GM23338 (cell line): ENCODE results near the gene EYS. TPM values are rescaled to one million over a fixed set of nuclear protein-coding genes. Genes with fewer than 3 reads are reported as not detected.

ENCODE experiments used
- ATAC-seq: fragments of 200-7000 bp; cut with Tn5 transposase; 3 replicates; pipeline ENCODE4 v1.9.1; 2020
- DNase-seq: peaks from one replicate; pipeline ENCODE4 v3.0.0-alpha.2; 2015; ENCODE audit warnings: low spot score
- H2AFZ ChIP-seq: fragments of 200-600 bp; sonication (generic); 2 replicates; pipeline ENCODE4 v1.8.0; 2016; ENCODE audit warnings: antibody characterized with exemption, mild to moderate bottlenecking, moderate library complexity
- H3F3A ChIP-seq: fragments of 200-600 bp; sonication (generic); replicated peaks from 2 replicates; pipeline ENCODE4 v1.8.0; 2017; ENCODE audit warnings: antibody characterized with exemption, mixed run types, low read depth
- H3K27ac ChIP-seq: fragments of 200-600 bp; sonication (generic); 2 replicates; pipeline ENCODE4 v1.6.1; 2016; ENCODE audit warnings: low read depth
- H3K27me3 ChIP-seq: fragments of 200-600 bp; sonication (generic); 2 replicates; pipeline ENCODE4 v1.8.0; 2016; ENCODE audit warnings: mild to moderate bottlenecking, mixed run types, moderate library complexity; ENCODE audit not compliant: insufficient read depth
- H3K36me3 ChIP-seq: fragments of 200-600 bp; sonication (generic); 2 replicates; pipeline ENCODE4 v1.8.0; 2016; ENCODE audit warnings: mild to moderate bottlenecking; ENCODE audit not compliant: insufficient read depth
- H3K4me1 ChIP-seq: fragments of 200-600 bp; sonication (generic); 2 replicates; pipeline ENCODE4 v1.8.0; 2016; ENCODE audit warnings: mild to moderate bottlenecking, moderate library complexity; ENCODE audit not compliant: insufficient read depth
- H3K4me2 ChIP-seq: fragments of 200-600 bp; sonication (generic); 2 replicates; pipeline ENCODE4 v1.7.1; 2017; ENCODE audit warnings: mixed run types
- H3K4me3 ChIP-seq: fragments of 200-600 bp; sonication (generic); 2 replicates; pipeline ENCODE4 v1.6.1; 2016; ENCODE audit warnings: mixed run types
- H3K79me2 ChIP-seq: fragments of 200-600 bp; sonication (generic); replicated peaks from 2 replicates; pipeline ENCODE4 v1.8.0; 2017; ENCODE audit warnings: mild to moderate bottlenecking; ENCODE audit not compliant: insufficient read depth
- H3K9me2 ChIP-seq: fragments of 200-600 bp; sonication (generic); 2 replicates; pipeline ENCODE4 v1.8.0; 2017; ENCODE audit not compliant: insufficient read depth
- H4K20me1 ChIP-seq: fragments of 200-600 bp; sonication (generic); replicated peaks from 2 replicates; pipeline ENCODE4 v1.8.0; 2017; ENCODE audit warnings: mild to moderate bottlenecking; ENCODE audit not compliant: insufficient read depth
- H3K27ac Mint-ChIP-seq: 2 replicates; pipeline ENCODE4 v1.8.0; 2020; ENCODE audit warnings: inconsistent platforms, mild to moderate bottlenecking, moderate library complexity, mixed read lengths
- H3K27me3 Mint-ChIP-seq: 3 replicates; pipeline ENCODE4 v1.8.0; 2022; ENCODE audit warnings: low read depth, mild to moderate bottlenecking, moderate library complexity, mixed read lengths, inconsistent platforms; ENCODE audit not compliant: insufficient read depth, poor library complexity
- H3K36me3 Mint-ChIP-seq: 3 replicates; pipeline ENCODE4 v1.8.0; 2021; ENCODE audit warnings: low read depth, mild to moderate bottlenecking, inconsistent platforms, moderate library complexity, mixed read lengths
- H3K4me1 Mint-ChIP-seq: 3 replicates; pipeline ENCODE4 v1.8.0; 2020; ENCODE audit warnings: mild to moderate bottlenecking, inconsistent platforms, mixed read lengths
- H3K4me3 Mint-ChIP-seq: 3 replicates; pipeline ENCODE4 v1.8.0; 2021; ENCODE audit warnings: moderate library complexity, mild to moderate bottlenecking, inconsistent platforms, mixed read lengths
- H3K9me3 Mint-ChIP-seq: 3 replicates; pipeline ENCODE4 v1.8.0; 2020; ENCODE audit warnings: moderate library complexity, mild to moderate bottlenecking, inconsistent platforms, mixed read lengths
- CREB1 ChIP-seq: fragments of 250-450 bp; sonication (Bioruptor Pico); IDR thresholded peaks from 2 replicates; pipeline ENCODE4 v1.5.0; 2020; ENCODE audit warnings: low read depth, mild to moderate bottlenecking, moderate library complexity
- ETS1 ChIP-seq: IDR thresholded peaks from 2 replicates; pipeline ENCODE4 v1.6.1; 2016; ENCODE audit warnings: antibody characterized with exemption
- EZH2 ChIP-seq: fragments of 200-600 bp; sonication (generic); IDR thresholded peaks from one replicate; pipeline ENCODE4 v1.8.0; 2017; ENCODE audit warnings: antibody characterized with exemption, mild to moderate bottlenecking, low read depth; ENCODE audit not compliant: unreplicated experiment
- JUNB ChIP-seq: IDR thresholded peaks from one replicate; pipeline ENCODE4 v1.6.1; 2016; ENCODE audit warnings: antibody characterized with exemption; ENCODE audit not compliant: unreplicated experiment
- POLR2AphosphoS5 ChIP-seq: IDR thresholded peaks from 2 replicates; pipeline ENCODE4 v1.6.1; 2016; ENCODE audit warnings: antibody characterized with exemption, low read depth
- REST ChIP-seq: IDR thresholded peaks from one replicate; pipeline ENCODE4 v1.6.1; 2018; ENCODE audit warnings: antibody characterized with exemption; ENCODE audit not compliant: unreplicated experiment
- STAT1 ChIP-seq: IDR thresholded peaks from one replicate; pipeline ENCODE4 v1.6.1; 2016; ENCODE audit warnings: antibody characterized with exemption; ENCODE audit not compliant: unreplicated experiment
- ZNF114 ChIP-seq: fragments of 250-450 bp; sonication (Bioruptor Pico); IDR thresholded peaks from 2 replicates; pipeline ENCODE4 v1.5.0; 2020; ENCODE audit warnings: mild to moderate bottlenecking, moderate library complexity
- ZNF331 ChIP-seq: fragments of 250-450 bp; sonication (Bioruptor Pico); IDR thresholded peaks from 2 replicates; pipeline ENCODE4 v1.5.0; 2020; ENCODE audit warnings: low read depth, mild to moderate bottlenecking, moderate library complexity
- ZNF462 ChIP-seq: fragments of 250-450 bp; sonication (Bioruptor Pico); IDR thresholded peaks from 2 replicates; pipeline ENCODE4 v1.5.0; 2020; ENCODE audit warnings: mild to moderate bottlenecking, moderate library complexity
- polyA plus RNA-seq: library from polyadenylated mRNA; unstranded; fragments of >200 nt; fragmentation: Nextera tagmentation; extraction: Ambion mirVana; gene quantifications from 2 replicates; pipeline ENCODE4 v1.2.1, GENCODE V29; 2016
- total RNA-seq: library from RNA; depleted of rRNA; stranded (reverse); fragments of >200 nt; shearing (Covaris generic); gene quantifications from 2 replicates; pipeline ENCODE4 v1.2.3, GENCODE V29; 2014

Gene EYS
- total and polyA plus RNA-seq, 2 experiments from 2014 or later: 0.38 to 0.52 TPM

GRCh38 chr6:64724091-64724490, 982.9 kb downstream of the EYS start:
- no peaks in the 10 kb centered on the region for H3K36me3 ChIP-seq
- TF ChIP-seq ZNF331 (CRISPR knock-in tag) (no peak), STAT1 (no peak), EZH2 (no peak)

GRCh38 chr6:64723327-64724058, 983.5 kb downstream of the EYS start:
- H3K79me2 ChIP-seq: no peaks in the 10 kb centered on the region
- H3K27me3 ChIP-seq: no peaks in the 10 kb centered on the region
- no peaks in the 10 kb centered on the region for H3K4me1 ChIP-seq
- TF ChIP-seq CREB1: no peak
- no peak for TF ChIP-seq ZNF114 (CRISPR knock-in tag)
- TF ChIP-seq ZNF462 (CRISPR knock-in tag): no peak
- no peak for TF ChIP-seq REST
- no peak for TF ChIP-seq EZH2
- no peak for TF ChIP-seq POLR2AphosphoS5
- no peak for TF ChIP-seq ETS1
- no peak for TF ChIP-seq JUNB
- H3K9me3 Mint-ChIP-seq: peaks cover 3% of the 10 kb centered on the region; the same call in 2 of the 3 replicates
- H3K4me3 Mint-ChIP-seq: no peak overlapping the region
- H3K36me3 ChIP-seq: no peaks in the 10 kb centered on the region
- H2AFZ ChIP-seq: no peak overlapping the region
- no peaks in the 10 kb centered on the region for H3K4me1 Mint-ChIP-seq
- H3K27ac Mint-ChIP-seq: no peak overlapping the region
- no peaks in the 10 kb centered on the region for H3F3A ChIP-seq
- H3K36me3 Mint-ChIP-seq: no peaks in the 10 kb centered on the region
- ATAC-seq (no peak), DNase-seq (no peak)
- H4K20me1 ChIP-seq: no peaks in the 10 kb centered on the region
- no peak overlapping the region for H3K4me3 ChIP-seq
- no peak overlapping the region for H3K4me2 ChIP-seq
- no peak overlapping the region for H3K27ac ChIP-seq
- H3K9me2 ChIP-seq: no peaks in the 10 kb centered on the region
- peaks cover 2% of the 10 kb centered on the region for H3K27me3 Mint-ChIP-seq

More at GRCh38 chr6:64724091-64724490, 982.9 kb downstream of the EYS start:
- Histone ChIP-seq H3K27me3 (no peaks in the 10 kb centered on the region), H2AFZ (no peak overlapping the region), H3K79me2 (no peaks in the 10 kb centered on the region), H4K20me1 (no peaks in the 10 kb centered on the region), H3K9me2 (no peaks in the 10 kb centered on the region), H3K4me1 (no peaks in the 10 kb centered on the region), H3K4me2 (no peak overlapping the region), H3K27ac (no peak overlapping the region), H3K4me3 (no peak overlapping the region), H3F3A (no peaks in the 10 kb centered on the region)
- ATAC-seq: no peak
- no peak for DNase-seq
- Mint-ChIP-seq H3K27ac (no peak overlapping the region), H3K9me3 (peaks cover 9% of the 10 kb centered on the region; the same call in 2 of the 3 replicates), H3K36me3 (no peaks in the 10 kb centered on the region; the same call in 2 of the 3 replicates), H3K27me3 (peaks cover 2% of the 10 kb centered on the region), H3K4me3 (no peak overlapping the region), H3K4me1 (no peaks in the 10 kb centered on the region)
